Suppressor macrophage (primary cell): ENCODE measurements around the gene CSH1.
"Not testable (repeated sequence)": the region's sequence is repeated elsewhere in the genome, so short reads cannot be mapped to it uniquely, and the experiment has no call there.

Source experiments
- DNase-seq, 4 experiments: peaks; one replicate each; pipeline ENCODE4 v3.0.0-alpha.2; 2020 to 2022
- total RNA-seq, 17 experiments: gene quantifications; one replicate each; lab custom pipeline; 2026; ENCODE audit warnings: mixed read lengths in 6 of 17, inconsistent platforms in 3 of 17; lab: John Stamatoyannopoulos, UW

Gene CSH1
- total RNA-seq: 0 to 0.22 (median 0) reads per million in 17 experiments

GRCh38 chr17:63896524-63897354, at the start of gene CSH1:
Gene CSH1 (minus strand): TSS chr17:63896574. CDS start chr17:63896511, 63 bp downstream.
- not testable (repeated sequence) for DNase-seq

GRCh38 chr17:63945784-63946439, 49.5 kb upstream of the CSH1 start:
- DNase-seq: peak in 1 of 4 experiments; percentile 20

GRCh38 chr17:63944736-63945499, 48.5 kb upstream of the CSH1 start:
- no peak for DNase-seq

- DNase-seq: no peak
These were observed 47.4 kb upstream of the CSH1 start for GRCh38 chr17:63943745-63944144.

- DNase-seq: no peak
These were observed 46.1 kb upstream of the CSH1 start for GRCh38 chr17:63942309-63942985.

- DNase-seq: no peak
These were observed 45.4 kb upstream of the CSH1 start for GRCh38 chr17:63941751-63942150.

GRCh38 chr17:63941162-63941561, 44.8 kb upstream of the CSH1 start:
- no peak for DNase-seq

GRCh38 chr17:63940584-63940983, 44.2 kb upstream of the CSH1 start:
- no peak for DNase-seq

- DNase-seq: no peak
These were observed 43.5 kb upstream of the CSH1 start for GRCh38 chr17:63939884-63940283.

GRCh38 chr17:63939401-63939800, 43.0 kb upstream of the CSH1 start:
- DNase-seq: no peak

GRCh38 chr17:63937920-63938319, 41.5 kb upstream of the CSH1 start:
- DNase-seq: no peak

- no peak for DNase-seq
These were observed 40.9 kb upstream of the CSH1 start for GRCh38 chr17:63937319-63937718.

- peak; percentile 12 to 45 (median 24) for DNase-seq
These were observed 38.1 kb upstream of the CSH1 start for GRCh38 chr17:63934183-63935112.

GRCh38 chr17:63933598-63933997, 37.2 kb upstream of the CSH1 start:
- DNase-seq: no peak

GRCh38 chr17:63932721-63933120, 36.3 kb upstream of the CSH1 start:
- DNase-seq: no peak

- DNase-seq: peak; percentile 30 to 69 (median 62)
These were observed 35.7 kb upstream of the CSH1 start, which contains the start of gene CD79B for GRCh38 chr17:63931981-63932561. Gene CD79B (minus strand): TSS chr17:63932331. CDS start chr17:63932261, 70 bp downstream.

- DNase-seq: peak; percentile 65 to 84 (median 80)
These were observed 34.7 kb upstream of the CSH1 start for GRCh38 chr17:63930951-63931575.

- no peak for DNase-seq
These were observed 33.7 kb upstream of the CSH1 start for GRCh38 chr17:63929860-63930766.
